ENCODE measurements around the gene TAAR1.

DNA sequence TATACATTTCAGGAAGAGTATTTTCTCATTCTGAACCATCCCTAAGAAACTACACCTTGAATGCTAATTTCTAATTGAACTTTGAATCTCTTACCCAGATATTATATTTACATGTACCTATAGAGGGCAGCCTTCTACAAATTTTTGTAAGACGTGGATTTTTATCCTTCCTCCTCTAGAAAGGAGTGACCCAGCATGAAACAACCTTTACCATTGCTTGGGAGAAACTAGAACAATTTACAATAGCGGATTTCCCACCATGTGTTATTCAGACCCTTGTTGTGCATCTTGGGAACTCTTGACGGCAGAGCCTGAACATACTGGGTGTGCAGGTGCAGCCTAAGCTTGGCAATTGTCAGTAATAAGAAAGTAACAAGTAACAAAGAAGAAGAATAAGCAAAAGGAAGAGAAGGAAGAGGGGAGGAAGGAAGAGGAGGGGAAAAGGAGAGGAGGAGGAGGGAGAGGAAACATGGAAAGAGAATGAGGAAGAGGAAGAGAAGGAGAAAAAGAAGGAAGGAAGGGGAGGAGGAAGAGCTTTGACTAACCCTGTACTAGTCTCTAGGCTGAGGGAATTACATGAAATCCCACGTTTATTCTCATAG, 10.8 kb upstream of the TAAR1 start:
- TF ChIP-seq EP300 (IDR thresholded peaks at IDR 0.05), result no peak
- TF ChIP-seq, protein P1, sequence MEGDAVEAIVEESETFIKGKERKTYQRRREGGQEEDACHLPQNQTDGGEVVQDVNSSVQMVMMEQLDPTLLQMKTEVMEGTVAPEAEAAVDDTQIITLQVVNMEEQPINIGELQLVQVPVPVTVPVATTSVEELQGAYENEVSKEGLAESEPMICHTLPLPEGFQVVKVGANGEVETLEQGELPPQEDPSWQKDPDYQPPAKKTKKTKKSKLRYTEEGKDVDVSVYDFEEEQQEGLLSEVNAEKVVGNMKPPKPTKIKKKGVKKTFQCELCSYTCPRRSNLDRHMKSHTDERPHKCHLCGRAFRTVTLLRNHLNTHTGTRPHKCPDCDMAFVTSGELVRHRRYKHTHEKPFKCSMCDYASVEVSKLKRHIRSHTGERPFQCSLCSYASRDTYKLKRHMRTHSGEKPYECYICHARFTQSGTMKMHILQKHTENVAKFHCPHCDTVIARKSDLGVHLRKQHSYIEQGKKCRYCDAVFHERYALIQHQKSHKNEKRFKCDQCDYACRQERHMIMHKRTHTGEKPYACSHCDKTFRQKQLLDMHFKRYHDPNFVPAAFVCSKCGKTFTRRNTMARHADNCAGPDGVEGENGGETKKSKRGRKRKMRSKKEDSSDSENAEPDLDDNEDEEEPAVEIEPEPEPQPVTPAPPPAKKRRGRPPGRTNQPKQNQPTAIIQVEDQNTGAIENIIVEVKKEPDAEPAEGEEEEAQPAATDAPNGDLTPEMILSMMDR (IDR thresholded peaks at IDR 0.05), result no peak
- no peak for TF ChIP-seq POLR2A (IDR thresholded peaks at IDR 0.05)
